GM23338 (cell line): ENCODE measurements around the gene PPFIBP1. TPM values are rescaled to one million over a fixed set of nuclear protein-coding genes. Genes with fewer than 3 reads are reported as not detected.

ENCODE experiments used
- ATAC-seq: fragments of 200-7000 bp; cut with Tn5 transposase; 3 replicates; pipeline ENCODE4 v1.9.1; 2020
- DNase-seq: peaks from one replicate; pipeline ENCODE4 v3.0.0-alpha.2; 2015; ENCODE audit warnings: low spot score
- H2AFZ ChIP-seq: fragments of 200-600 bp; sonication (generic); 2 replicates; pipeline ENCODE4 v1.8.0; 2016; ENCODE audit warnings: antibody characterized with exemption, mild to moderate bottlenecking, moderate library complexity
- H3F3A ChIP-seq: fragments of 200-600 bp; sonication (generic); replicated peaks from 2 replicates; pipeline ENCODE4 v1.8.0; 2017; ENCODE audit warnings: antibody characterized with exemption, mixed run types, low read depth
- H3K27ac ChIP-seq: fragments of 200-600 bp; sonication (generic); 2 replicates; pipeline ENCODE4 v1.6.1; 2016; ENCODE audit warnings: low read depth
- H3K27me3 ChIP-seq: fragments of 200-600 bp; sonication (generic); 2 replicates; pipeline ENCODE4 v1.8.0; 2016; ENCODE audit warnings: mild to moderate bottlenecking, mixed run types, moderate library complexity; ENCODE audit not compliant: insufficient read depth
- H3K36me3 ChIP-seq: fragments of 200-600 bp; sonication (generic); 2 replicates; pipeline ENCODE4 v1.8.0; 2016; ENCODE audit warnings: mild to moderate bottlenecking; ENCODE audit not compliant: insufficient read depth
- H3K4me1 ChIP-seq: fragments of 200-600 bp; sonication (generic); 2 replicates; pipeline ENCODE4 v1.8.0; 2016; ENCODE audit warnings: mild to moderate bottlenecking, moderate library complexity; ENCODE audit not compliant: insufficient read depth
- H3K4me2 ChIP-seq: fragments of 200-600 bp; sonication (generic); 2 replicates; pipeline ENCODE4 v1.7.1; 2017; ENCODE audit warnings: mixed run types
- H3K4me3 ChIP-seq: fragments of 200-600 bp; sonication (generic); 2 replicates; pipeline ENCODE4 v1.6.1; 2016; ENCODE audit warnings: mixed run types
- H3K79me2 ChIP-seq: fragments of 200-600 bp; sonication (generic); replicated peaks from 2 replicates; pipeline ENCODE4 v1.8.0; 2017; ENCODE audit warnings: mild to moderate bottlenecking; ENCODE audit not compliant: insufficient read depth
- H3K9me2 ChIP-seq: fragments of 200-600 bp; sonication (generic); 2 replicates; pipeline ENCODE4 v1.8.0; 2017; ENCODE audit not compliant: insufficient read depth
- H4K20me1 ChIP-seq: fragments of 200-600 bp; sonication (generic); replicated peaks from 2 replicates; pipeline ENCODE4 v1.8.0; 2017; ENCODE audit warnings: mild to moderate bottlenecking; ENCODE audit not compliant: insufficient read depth
- H3K27ac Mint-ChIP-seq: 2 replicates; pipeline ENCODE4 v1.8.0; 2020; ENCODE audit warnings: inconsistent platforms, mild to moderate bottlenecking, moderate library complexity, mixed read lengths
- H3K27me3 Mint-ChIP-seq: 3 replicates; pipeline ENCODE4 v1.8.0; 2022; ENCODE audit warnings: low read depth, mild to moderate bottlenecking, moderate library complexity, mixed read lengths, inconsistent platforms; ENCODE audit not compliant: insufficient read depth, poor library complexity
- H3K36me3 Mint-ChIP-seq: 3 replicates; pipeline ENCODE4 v1.8.0; 2021; ENCODE audit warnings: low read depth, mild to moderate bottlenecking, inconsistent platforms, moderate library complexity, mixed read lengths
- H3K4me1 Mint-ChIP-seq: 3 replicates; pipeline ENCODE4 v1.8.0; 2020; ENCODE audit warnings: mild to moderate bottlenecking, inconsistent platforms, mixed read lengths
- H3K4me3 Mint-ChIP-seq: 3 replicates; pipeline ENCODE4 v1.8.0; 2021; ENCODE audit warnings: moderate library complexity, mild to moderate bottlenecking, inconsistent platforms, mixed read lengths
- H3K9me3 Mint-ChIP-seq: 3 replicates; pipeline ENCODE4 v1.8.0; 2020; ENCODE audit warnings: moderate library complexity, mild to moderate bottlenecking, inconsistent platforms, mixed read lengths
- CREB1 ChIP-seq: fragments of 250-450 bp; sonication (Bioruptor Pico); IDR thresholded peaks from 2 replicates; pipeline ENCODE4 v1.5.0; 2020; ENCODE audit warnings: low read depth, mild to moderate bottlenecking, moderate library complexity
- EZH2 ChIP-seq: fragments of 200-600 bp; sonication (generic); IDR thresholded peaks from one replicate; pipeline ENCODE4 v1.8.0; 2017; ENCODE audit warnings: antibody characterized with exemption, mild to moderate bottlenecking, low read depth; ENCODE audit not compliant: unreplicated experiment
- EZH2phosphoT487 ChIP-seq: fragments of 200-600 bp; sonication (generic); IDR thresholded peaks from one replicate; pipeline ENCODE4 v1.8.1; 2018; ENCODE audit warnings: antibody characterized with exemption; ENCODE audit not compliant: unreplicated experiment
- POLR2AphosphoS5 ChIP-seq: IDR thresholded peaks from 2 replicates; pipeline ENCODE4 v1.6.1; 2016; ENCODE audit warnings: antibody characterized with exemption, low read depth
- polyA plus RNA-seq: library from polyadenylated mRNA; unstranded; fragments of >200 nt; fragmentation: Nextera tagmentation; extraction: Ambion mirVana; gene quantifications from 2 replicates; pipeline ENCODE4 v1.2.1, GENCODE V29; 2016
- total RNA-seq: library from RNA; depleted of rRNA; stranded (reverse); fragments of >200 nt; shearing (Covaris generic); gene quantifications from 2 replicates; pipeline ENCODE4 v1.2.3, GENCODE V29; 2014
- TF ChIP-seq, protein P1 (sequence below): fragments of 250-450 bp; sonication (Bioruptor Pico); IDR thresholded peaks from 2 replicates; pipeline ENCODE4 v1.5.0; 2020; ENCODE audit warnings: mild to moderate bottlenecking, moderate library complexity

PPFIBP1 gene
- total and polyA plus RNA-seq, 2 experiments from 2014 or later: 33.2 to 41.9 TPM

DNA sequence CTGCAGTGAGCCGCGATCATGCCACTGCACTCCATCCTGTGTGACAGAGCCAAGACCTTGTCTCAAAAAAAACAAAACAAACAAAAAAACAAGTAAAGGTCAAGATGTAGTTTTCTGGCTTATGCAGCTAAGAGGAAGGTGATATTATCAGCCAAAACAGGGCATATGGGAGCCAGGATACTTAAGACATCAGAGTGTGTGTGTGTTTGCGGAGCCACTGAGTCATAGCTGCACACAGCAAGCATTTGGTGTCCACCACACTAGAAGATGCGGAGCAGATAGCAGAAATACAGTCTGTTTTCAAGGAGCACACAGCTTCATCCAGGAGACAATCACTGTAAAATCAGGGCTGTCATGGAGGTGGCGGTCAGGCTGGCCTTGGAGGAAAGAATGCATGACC is 99.6 kb downstream of the PPFIBP1 start:
- Mint-ChIP-seq H3K27ac (no peak overlapping the region), H3K4me3 (no peak overlapping the region), H3K4me1 (no peaks in the 10 kb centered on the region; the same call in 2 of the 3 replicates), H3K27me3 (peaks cover 3% of the 10 kb centered on the region), H3K36me3 (no peaks in the 10 kb centered on the region), H3K9me3 (no peaks in the 10 kb centered on the region)
- Histone ChIP-seq H3F3A (no peaks in the 10 kb centered on the region), H3K9me2 (no peaks in the 10 kb centered on the region), H3K27ac (no peak overlapping the region), H4K20me1 (no peaks in the 10 kb centered on the region), H2AFZ (no peak overlapping the region), H3K27me3 (no peaks in the 10 kb centered on the region), H3K4me2 (no peak overlapping the region), H3K36me3 (no peaks in the 10 kb centered on the region), H3K79me2 (no peaks in the 10 kb centered on the region), H3K4me3 (no peak overlapping the region), H3K4me1 (no peaks in the 10 kb centered on the region)
- TF ChIP-seq, protein P1, sequence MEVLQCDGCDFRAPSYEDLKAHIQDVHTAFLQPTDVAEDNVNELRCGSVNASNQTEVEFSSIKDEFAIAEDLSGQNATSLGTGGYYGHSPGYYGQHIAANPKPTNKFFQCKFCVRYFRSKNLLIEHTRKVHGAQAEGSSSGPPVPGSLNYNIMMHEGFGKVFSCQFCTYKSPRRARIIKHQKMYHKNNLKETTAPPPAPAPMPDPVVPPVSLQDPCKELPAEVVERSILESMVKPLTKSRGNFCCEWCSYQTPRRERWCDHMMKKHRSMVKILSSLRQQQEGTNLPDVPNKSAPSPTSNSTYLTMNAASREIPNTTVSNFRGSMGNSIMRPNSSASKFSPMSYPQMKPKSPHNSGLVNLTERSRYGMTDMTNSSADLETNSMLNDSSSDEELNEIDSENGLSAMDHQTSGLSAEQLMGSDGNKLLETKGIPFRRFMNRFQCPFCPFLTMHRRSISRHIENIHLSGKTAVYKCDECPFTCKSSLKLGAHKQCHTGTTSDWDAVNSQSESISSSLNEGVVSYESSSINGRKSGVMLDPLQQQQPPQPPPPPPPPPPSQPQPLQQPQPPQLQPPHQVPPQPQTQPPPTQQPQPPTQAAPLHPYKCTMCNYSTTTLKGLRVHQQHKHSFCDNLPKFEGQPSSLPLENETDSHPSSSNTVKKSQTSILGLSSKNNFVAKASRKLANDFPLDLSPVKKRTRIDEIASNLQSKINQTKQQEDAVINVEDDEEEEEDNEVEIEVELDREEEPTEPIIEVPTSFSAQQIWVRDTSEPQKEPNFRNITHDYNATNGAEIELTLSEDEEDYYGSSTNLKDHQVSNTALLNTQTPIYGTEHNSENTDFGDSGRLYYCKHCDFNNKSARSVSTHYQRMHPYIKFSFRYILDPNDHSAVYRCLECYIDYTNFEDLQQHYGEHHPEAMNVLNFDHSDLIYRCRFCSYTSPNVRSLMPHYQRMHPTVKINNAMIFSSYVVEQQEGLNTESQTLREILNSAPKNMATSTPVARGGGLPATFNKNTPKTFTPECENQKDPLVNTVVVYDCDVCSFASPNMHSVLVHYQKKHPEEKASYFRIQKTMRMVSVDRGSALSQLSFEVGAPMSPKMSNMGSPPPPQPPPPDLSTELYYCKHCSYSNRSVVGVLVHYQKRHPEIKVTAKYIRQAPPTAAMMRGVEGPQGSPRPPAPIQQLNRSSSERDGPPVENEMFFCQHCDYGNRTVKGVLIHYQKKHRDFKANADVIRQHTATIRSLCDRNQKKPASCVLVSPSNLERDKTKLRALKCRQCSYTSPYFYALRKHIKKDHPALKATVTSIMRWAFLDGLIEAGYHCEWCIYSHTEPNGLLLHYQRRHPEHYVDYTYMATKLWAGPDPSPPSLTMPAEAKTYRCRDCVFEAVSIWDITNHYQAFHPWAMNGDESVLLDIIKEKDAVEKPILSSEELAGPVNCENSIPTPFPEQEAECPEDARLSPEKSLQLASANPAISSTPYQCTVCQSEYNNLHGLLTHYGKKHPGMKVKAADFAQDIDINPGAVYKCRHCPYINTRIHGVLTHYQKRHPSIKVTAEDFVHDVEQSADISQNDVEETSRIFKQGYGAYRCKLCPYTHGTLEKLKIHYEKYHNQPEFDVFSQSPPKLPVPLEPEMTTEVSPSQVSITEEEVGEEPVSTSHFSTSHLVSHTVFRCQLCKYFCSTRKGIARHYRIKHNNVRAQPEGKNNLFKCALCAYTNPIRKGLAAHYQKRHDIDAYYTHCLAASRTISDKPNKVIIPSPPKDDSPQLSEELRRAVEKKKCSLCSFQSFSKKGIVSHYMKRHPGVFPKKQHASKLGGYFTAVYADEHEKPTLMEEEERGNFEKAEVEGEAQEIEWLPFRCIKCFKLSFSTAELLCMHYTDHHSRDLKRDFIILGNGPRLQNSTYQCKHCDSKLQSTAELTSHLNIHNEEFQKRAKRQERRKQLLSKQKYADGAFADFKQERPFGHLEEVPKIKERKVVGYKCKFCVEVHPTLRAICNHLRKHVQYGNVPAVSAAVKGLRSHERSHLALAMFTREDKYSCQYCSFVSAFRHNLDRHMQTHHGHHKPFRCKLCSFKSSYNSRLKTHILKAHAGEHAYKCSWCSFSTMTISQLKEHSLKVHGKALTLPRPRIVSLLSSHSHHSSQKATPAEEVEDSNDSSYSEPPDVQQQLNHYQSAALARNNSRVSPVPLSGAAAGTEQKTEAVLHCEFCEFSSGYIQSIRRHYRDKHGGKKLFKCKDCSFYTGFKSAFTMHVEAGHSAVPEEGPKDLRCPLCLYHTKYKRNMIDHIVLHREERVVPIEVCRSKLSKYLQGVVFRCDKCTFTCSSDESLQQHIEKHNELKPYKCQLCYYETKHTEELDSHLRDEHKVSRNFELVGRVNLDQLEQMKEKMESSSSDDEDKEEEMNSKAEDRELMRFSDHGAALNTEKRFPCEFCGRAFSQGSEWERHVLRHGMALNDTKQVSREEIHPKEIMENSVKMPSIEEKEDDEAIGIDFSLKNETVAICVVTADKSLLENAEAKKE (CRISPR knock-in tag): no peak
- TF ChIP-seq CREB1 (CRISPR knock-in tag): no peak
- TF ChIP-seq EZH2: no peak
- DNase-seq (no peak), ATAC-seq (no peak)

DNA sequence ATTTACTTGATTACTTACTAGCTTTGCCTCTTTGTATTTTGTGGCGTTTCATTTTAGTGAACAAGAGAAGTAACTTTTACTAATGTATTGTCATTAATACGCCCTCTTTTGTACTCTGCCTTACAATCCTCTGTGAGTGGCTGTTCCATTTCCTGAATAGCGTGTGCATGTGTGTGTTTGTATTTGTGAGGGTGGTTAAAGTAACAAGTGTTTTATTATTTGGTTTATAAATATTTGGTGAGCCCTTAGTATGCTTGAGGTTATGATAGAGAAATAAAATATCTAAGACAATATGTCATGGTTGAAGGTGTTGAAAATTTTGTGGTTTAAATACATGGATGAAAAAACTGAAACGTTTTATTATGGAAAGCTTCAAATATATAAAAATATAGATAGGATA is 100.6 kb downstream of the PPFIBP1 start:
- Histone ChIP-seq H3K79me2 (no peaks in the 10 kb centered on the region), H3K4me2 (no peak overlapping the region)
- peaks cover 3% of the 10 kb centered on the region for H3K27me3 Mint-ChIP-seq

More for the DNA sequence above, 100.6 kb downstream of the PPFIBP1 start:
- Histone ChIP-seq H3K27me3 (no peaks in the 10 kb centered on the region), H3K9me2 (no peaks in the 10 kb centered on the region), H3K4me3 (no peak overlapping the region), H3K27ac (no peak overlapping the region), H3K36me3 (no peaks in the 10 kb centered on the region), H2AFZ (no peak overlapping the region), H3K4me1 (no peaks in the 10 kb centered on the region), H4K20me1 (no peaks in the 10 kb centered on the region), H3F3A (no peaks in the 10 kb centered on the region)
- TF ChIP-seq POLR2AphosphoS5 (no peak), EZH2phosphoT487 (no peak)
- DNase-seq: no peak
- Mint-ChIP-seq H3K36me3 (no peaks in the 10 kb centered on the region), H3K9me3 (no peaks in the 10 kb centered on the region), H3K4me1 (no peaks in the 10 kb centered on the region; the same call in 2 of the 3 replicates), H3K4me3 (no peak overlapping the region), H3K27ac (no peak overlapping the region)
- ATAC-seq: no peak
